Effector memory CD8-positive, alpha-beta T cell (primary cell): ENCODE data around the gene CYS1.

Experiments used
- ATAC-seq: fragments of 150-1000 bp; cut with Tn5 transposase; replicated peaks from 2 replicates; pipeline ENCODE4 v1.10.0; 2021; ENCODE audit warnings: mild to moderate bottlenecking, moderate library complexity
- DNase-seq, 3 experiments: peaks; one replicate each; pipeline ENCODE4 v3.0.0; 2021
- H3K27ac Mint-ChIP-seq, 2 donors: one replicate each; pipeline ENCODE4 v1.8.0; 2022; ENCODE audit warnings: mild to moderate bottlenecking in 2 of 2, mixed read lengths in 2 of 2, moderate library complexity in 2 of 2
- H3K27me3 Mint-ChIP-seq, 2 donors: one replicate each; pipeline ENCODE4 v1.8.0; 2022; ENCODE audit warnings: mixed read lengths in 2 of 2
- H3K36me3 Mint-ChIP-seq: one replicate; pipeline ENCODE4 v1.8.0; 2022; ENCODE audit warnings: mild to moderate bottlenecking, moderate library complexity, mixed read lengths; ENCODE audit not compliant: insufficient read depth
- H3K4me1 Mint-ChIP-seq, 2 donors: one replicate each; pipeline ENCODE4 v1.8.0; 2022; ENCODE audit warnings: low read depth in 2 of 2, mixed read lengths in 2 of 2
- H3K4me3 Mint-ChIP-seq, 2 donors: one replicate each; pipeline ENCODE4 v1.8.0; 2022; ENCODE audit warnings: mild to moderate bottlenecking in 2 of 2, mixed read lengths in 2 of 2, moderate library complexity in 2 of 2
- H3K9me3 Mint-ChIP-seq, 2 donors: one replicate each; pipeline ENCODE4 v1.8.0; 2022; ENCODE audit warnings: mixed read lengths in 2 of 2

Gene CYS1

DNA sequence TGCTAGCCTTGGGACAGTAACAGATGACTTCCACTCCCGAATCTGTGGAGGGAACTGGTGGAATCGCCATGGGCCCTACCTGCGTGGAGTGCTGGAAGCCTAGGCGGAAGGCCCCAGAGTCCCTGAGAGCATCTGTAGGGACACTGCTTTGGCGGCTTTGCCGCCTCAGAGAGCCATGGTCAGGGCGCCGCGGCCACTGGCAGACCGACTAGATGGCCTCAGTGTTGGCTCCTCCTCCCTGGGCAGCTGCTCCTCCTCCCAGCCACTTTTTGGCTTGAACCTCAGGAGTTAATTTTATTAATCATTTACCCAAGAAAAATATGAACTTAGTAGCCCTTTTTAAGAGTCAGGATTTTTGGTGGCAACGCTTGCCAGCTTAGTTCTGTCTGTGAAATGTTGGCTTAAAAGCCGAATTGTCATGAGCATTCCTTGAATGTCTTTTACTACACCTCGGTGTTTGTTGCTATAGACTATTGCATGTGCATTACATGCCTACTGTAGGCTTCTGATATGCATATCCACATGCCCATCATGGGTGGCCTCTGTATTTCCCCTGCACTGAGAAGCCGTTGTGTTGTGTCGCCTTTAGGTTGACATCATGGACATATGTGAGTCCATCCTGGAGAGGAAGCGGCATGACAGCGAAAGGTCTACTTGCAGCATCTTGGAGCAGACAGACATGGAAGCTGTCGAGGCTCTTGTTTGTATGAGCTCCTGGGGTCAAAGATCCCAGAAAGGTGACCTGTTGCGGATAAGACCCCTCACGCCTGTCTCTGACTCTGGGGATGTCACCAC, 34.5 kb downstream of the CYS1 start:
- Mint-ChIP-seq H3K27ac (peak overlapping the region; percentile 81 to 93), H3K27me3 (no peaks in the 10 kb centered on the region), H3K36me3 (peaks cover 53% of the 10 kb centered on the region), H3K9me3 (no peaks in the 10 kb centered on the region), H3K4me1 (peaks cover 17 to 20% of the 10 kb centered on the region in 2 donors), H3K4me3 (peak overlapping the region; percentile 86 to 94)
- ATAC-seq (no peak), DNase-seq (no peak)

DNA sequence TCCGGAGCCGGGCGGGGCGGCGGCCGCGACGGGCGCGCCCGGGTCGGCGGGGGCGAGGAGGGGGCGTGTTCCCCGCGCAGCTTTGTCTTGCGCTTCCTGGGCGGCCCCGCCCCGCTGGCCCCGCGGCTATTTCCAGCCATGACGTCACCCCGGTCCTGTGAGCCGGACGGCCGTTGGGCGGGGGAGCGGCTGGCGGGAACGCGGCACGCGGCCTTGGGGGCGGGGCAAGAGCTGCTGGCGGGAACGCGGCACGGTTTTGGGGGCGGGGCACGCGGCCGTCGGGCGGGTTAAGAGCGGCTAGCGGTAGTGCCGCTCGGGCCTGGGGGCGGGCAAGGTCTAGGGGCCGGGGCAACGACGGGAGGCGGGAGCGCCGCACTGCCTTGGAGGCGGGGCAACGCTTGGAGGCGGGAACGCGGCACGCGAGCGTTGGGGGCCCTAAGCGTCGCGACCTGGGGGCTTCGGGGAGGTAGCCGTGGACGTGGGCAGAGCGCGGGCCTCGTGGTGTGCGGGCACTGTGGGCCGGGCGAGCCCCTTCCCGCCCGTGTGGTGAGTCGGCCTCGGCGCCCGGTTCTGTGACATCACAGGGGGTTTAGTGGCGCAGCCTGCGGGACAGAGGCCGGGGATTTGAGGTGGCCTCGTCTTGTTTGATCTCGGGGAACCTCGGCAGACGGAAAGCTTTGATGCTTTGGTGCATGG, 36.2 kb downstream of the CYS1 start:
- Mint-ChIP-seq H3K27me3 (no peaks in the 10 kb centered on the region), H3K4me1 (peaks cover 12 to 18% of the 10 kb centered on the region in 2 donors), H3K27ac (peak overlapping the region; percentile 92 to 93), H3K36me3 (peaks cover 40% of the 10 kb centered on the region), H3K9me3 (no peaks in the 10 kb centered on the region), H3K4me3 (peak overlapping the region; percentile 86 to 94)
- ATAC-seq (peak; percentile 69), DNase-seq (peak; percentile 90 to 92 (median 91))

DNA sequence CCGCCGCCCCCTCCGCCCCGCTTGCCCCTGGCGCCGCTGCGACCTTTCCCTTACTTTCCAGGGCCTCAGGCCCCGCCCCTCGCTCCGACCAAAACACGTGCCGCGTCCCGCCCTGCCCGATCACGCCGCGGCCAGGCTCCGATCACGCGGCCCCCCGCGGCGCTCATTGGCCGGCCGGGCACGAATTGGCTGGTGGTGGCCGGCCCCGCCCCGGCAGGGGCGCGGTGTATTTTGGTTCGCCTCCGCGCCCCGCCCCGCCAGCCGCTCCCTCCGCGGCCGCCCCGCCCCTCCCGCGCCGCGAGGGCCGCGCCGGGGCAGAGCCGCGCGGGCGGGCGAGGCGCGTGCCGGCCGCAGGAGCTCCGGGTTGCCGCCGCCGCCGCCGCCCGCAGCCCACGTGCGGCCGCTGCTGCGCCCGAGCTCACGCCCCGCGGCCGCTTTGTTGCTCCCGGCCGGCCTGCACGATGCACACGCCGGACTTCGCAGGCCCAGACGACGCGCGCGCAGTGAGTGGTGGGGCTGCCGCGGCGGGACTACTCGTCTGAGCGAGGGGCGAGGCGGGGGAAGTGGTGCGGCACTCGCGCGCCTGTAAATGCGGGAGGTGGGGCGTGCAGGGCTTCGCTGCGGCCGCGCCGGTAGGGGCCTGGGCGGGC, 36.8 kb downstream of the CYS1 start, which contains the start of gene KLF11:
TSS of gene KLF11 (plus strand) at position 295 of the 650 bp plus-strand sequence. CDS start at position 462, 167 bp downstream.
- H3K27me3 Mint-ChIP-seq = no peaks in the 10 kb centered on the region
- DNase-seq (peak; percentile 68 to 81 (median 80)), ATAC-seq (peak; percentile 63)
- H3K4me1 Mint-ChIP-seq = peaks cover 12 to 18% of the 10 kb centered on the region in 2 donors
- H3K27ac Mint-ChIP-seq = peak within 1 kb of the TSS; percentile 93 to 94
- peaks cover 36% of the 10 kb centered on the region for H3K36me3 Mint-ChIP-seq
- peak within 1 kb of the TSS; percentile 86 to 94 for H3K4me3 Mint-ChIP-seq
- no peaks in the 10 kb centered on the region for H3K9me3 Mint-ChIP-seq

DNA sequence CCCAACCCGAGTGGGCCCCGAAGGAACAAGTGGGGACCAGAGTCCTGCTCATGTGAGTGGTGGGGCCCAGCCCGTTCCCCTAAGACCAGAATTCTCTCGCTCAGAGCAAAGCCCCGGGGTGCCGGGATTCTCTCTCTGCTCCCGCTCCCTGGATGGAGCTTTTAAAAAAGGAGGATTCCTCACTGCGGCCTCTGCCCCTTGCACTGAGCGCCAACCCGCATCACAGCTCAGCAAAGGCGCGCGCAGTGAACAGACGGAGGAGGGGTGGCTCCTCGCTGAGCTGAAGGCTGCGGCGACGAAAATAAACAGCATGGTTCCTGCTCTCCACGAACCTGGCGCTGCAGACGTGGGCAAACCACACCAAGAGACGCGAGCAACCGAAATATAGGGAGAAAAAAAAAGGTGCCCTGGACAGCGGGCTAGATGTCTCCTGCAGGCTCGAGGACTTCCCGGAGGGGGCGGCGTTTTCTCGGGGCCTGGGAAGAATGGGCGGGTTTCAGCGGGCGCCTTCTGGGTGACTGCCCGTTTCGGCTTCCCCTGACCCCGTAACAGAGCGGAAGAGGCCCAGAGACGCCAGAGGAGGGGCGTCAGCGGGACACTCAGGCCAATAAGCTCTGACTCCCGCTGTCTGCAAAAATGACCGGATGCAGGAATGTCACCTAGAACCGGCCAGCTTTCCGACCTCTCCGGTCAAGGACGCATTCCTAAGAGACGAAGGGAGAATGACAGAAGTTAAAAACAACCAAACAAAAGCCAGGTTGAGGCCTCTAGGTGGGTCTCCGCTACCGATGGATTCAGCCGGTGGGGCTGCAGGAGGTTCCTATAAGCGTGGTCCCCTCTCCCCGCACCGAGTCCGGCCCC, 37.7 kb downstream of the CYS1 start:
- peaks cover 12 to 20% of the 10 kb centered on the region in 2 donors for H3K4me1 Mint-ChIP-seq
- ATAC-seq (peak; percentile 1), DNase-seq (peak in 2 of 3 experiments; percentile 21 to 26)
- H3K27ac Mint-ChIP-seq = peak overlapping the region; percentile 93 to 94
- H3K27me3 Mint-ChIP-seq = no peaks in the 10 kb centered on the region
- H3K9me3 Mint-ChIP-seq = no peaks in the 10 kb centered on the region
- peaks cover 28% of the 10 kb centered on the region for H3K36me3 Mint-ChIP-seq
- peak overlapping the region; percentile 86 to 94 for H3K4me3 Mint-ChIP-seq

DNA sequence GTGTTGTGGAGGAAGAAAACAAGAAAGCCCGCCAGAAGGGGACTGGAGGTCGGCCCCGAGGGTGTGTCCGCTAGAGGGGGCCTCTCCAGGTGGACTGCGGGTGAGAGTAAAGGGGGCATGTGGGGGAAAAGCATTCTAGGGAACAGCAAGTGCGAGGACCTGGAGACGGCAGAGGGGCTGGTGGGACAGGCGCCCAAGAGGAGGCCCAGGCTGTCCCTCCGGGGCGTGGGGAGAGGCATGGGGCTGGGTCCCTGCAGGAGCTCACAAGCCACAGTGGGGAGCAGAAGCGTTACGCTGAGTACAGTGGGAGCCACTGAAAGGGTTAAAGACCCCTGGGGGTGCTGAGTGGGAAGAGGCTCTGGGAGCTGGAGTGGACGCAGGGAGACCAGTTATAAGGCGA, 38.5 kb downstream of the CYS1 start:
- DNase-seq (no peak), ATAC-seq (no peak)
- Mint-ChIP-seq H3K27ac (peak overlapping the region in 1 of 2 donors; percentile 41), H3K4me1 (peaks cover 12 to 17% of the 10 kb centered on the region in 2 donors), H3K4me3 (peak overlapping the region; percentile 86 to 94), H3K36me3 (peaks cover 26% of the 10 kb centered on the region), H3K9me3 (no peaks in the 10 kb centered on the region), H3K27me3 (no peaks in the 10 kb centered on the region)

DNA sequence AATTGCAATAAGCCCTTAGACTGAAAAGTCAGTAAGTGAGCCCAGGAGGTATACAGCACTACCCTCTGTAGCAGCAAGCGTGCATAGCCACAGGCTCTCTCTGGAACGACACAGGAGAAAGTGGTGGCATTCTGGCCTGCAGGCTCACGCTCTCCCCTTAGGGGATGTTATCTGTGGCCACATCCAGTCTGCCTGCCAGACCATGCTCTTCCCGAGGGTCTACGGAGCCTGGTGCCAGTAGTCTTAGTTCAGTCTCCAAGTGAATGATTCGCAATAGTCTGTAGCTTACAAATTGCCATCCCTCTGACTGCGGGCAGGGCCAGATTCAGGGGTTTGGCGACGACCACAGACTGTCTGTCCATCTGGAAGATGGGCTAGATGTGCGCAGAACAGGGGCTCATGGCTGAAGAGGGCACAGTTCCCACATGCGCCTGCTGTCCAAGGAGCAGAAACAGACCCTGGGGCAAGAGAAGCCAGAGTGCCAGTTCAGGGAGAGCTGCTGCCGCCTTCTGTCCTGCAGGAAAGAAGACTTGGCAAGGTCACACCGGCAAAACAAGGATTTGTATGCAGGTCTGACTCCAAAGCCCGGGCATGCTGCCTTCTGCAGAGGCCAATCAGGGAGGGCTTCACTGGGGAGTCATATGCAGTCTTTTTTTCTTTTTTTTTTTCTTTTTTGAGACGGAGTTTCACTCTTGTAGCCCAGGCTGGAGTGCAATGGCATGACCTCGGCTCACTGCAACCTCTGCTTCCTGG, 40.4 kb downstream of the CYS1 start:
- Mint-ChIP-seq H3K36me3 (peaks cover 26% of the 10 kb centered on the region), H3K9me3 (no peaks in the 10 kb centered on the region), H3K4me3 (no peak overlapping the region), H3K27ac (peak overlapping the region in 1 of 2 donors; percentile 34), H3K4me1 (peaks cover 24 to 28% of the 10 kb centered on the region in 2 donors), H3K27me3 (no peaks in the 10 kb centered on the region)
- ATAC-seq (no peak), DNase-seq (no peak)

DNA sequence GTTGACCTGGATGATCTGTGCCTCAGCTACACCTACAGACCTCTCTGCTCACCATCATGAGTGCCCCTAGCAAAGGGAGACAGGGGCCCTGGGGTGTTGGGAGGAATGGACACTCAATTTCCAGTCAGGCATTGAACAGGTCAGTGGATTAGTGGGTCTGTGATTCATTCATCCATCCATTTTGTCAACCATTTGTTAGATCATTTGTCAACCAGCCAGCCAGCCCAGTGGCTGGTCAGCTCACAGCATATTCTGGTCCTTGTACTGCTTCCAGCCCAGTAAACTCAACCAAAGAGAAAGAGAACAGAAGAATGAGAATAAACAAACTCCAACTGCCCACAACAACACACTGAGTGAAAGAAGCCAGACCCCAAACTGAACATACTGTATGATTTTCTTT, 41.5 kb downstream of the CYS1 start:
- peaks cover 26 to 27% of the 10 kb centered on the region in 2 donors for H3K4me1 Mint-ChIP-seq
- no peak overlapping the region for H3K4me3 Mint-ChIP-seq
- H3K27me3 Mint-ChIP-seq = no peaks in the 10 kb centered on the region
- H3K36me3 Mint-ChIP-seq = peaks cover 20% of the 10 kb centered on the region
- ATAC-seq (no peak), DNase-seq (no peak)
- H3K9me3 Mint-ChIP-seq = no peaks in the 10 kb centered on the region
- H3K27ac Mint-ChIP-seq = peak overlapping the region in 1 of 2 donors; percentile 39

DNA sequence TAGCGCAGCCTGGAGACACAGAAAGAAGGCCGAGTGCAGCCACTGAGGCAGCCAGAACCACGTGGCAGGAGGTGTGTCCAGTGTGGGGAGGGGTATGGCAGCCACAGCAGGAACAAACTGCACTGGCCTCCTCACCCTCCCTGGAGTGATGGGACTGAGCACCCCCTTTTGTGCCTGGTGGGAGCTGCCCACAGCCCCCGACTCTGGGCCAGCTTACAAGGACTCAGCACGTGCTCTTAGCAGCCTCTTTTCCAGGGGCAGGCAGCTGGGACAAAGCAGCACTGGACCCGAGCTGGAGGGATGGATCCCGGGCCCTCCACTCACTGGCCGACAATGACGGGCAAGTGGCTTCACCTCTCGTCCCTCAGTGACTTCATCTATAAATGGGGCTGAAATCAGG, 42.1 kb downstream of the CYS1 start:
- Mint-ChIP-seq H3K36me3 (peaks cover 20% of the 10 kb centered on the region), H3K4me1 (peaks cover 26 to 27% of the 10 kb centered on the region in 2 donors), H3K27ac (no peak overlapping the region), H3K4me3 (no peak overlapping the region), H3K9me3 (no peaks in the 10 kb centered on the region), H3K27me3 (no peaks in the 10 kb centered on the region)
- ATAC-seq = no peak
- DNase-seq = no peak

DNA sequence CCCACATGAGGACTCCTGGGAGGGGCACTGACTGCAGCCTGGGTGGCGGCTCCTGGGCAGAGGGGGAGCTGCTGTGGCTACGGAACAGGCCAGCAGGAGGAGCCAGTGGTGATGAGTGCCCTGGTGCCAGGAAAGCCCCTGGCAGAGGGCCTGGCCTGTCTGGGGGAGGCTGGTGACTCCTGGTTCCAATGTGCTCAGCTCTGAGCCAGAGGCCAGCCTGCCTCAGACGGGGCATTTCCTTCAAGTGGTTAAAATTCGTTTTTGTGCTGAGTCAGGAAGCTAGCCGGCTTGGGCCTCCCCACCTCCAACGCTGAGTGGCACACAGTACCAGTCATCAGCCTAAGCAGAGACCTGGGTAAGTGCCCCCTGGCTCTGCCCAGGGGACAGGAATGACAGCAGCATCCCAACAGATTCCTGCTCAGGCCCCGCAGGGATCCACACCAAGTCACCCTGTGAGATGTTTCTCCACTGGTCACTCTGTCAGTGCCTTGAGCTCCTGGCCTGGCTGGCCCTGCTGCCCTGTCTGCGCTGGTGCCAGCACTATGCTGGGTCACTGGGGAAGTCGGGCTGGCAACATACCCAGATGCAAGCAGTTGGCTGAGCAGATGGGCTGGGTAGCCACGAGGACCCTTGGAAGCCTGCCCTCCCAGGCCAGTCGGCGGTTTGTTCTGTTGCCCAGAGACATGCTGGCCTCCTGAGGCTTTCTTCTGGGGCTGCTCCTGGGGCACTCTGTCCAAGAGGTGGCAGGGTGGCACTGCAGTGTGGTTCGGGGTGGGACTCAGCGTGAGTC, 43.9 kb downstream of the CYS1 start:
- Mint-ChIP-seq H3K27ac (peak overlapping the region; percentile 87 to 91), H3K27me3 (no peaks in the 10 kb centered on the region), H3K4me1 (peaks cover 20 to 21% of the 10 kb centered on the region in 2 donors), H3K4me3 (peak overlapping the region; percentile 59 to 65), H3K9me3 (no peaks in the 10 kb centered on the region), H3K36me3 (peaks cover 10% of the 10 kb centered on the region)
- DNase-seq (peak; percentile 43 to 47 (median 43)), ATAC-seq (peak; percentile 95)

DNA sequence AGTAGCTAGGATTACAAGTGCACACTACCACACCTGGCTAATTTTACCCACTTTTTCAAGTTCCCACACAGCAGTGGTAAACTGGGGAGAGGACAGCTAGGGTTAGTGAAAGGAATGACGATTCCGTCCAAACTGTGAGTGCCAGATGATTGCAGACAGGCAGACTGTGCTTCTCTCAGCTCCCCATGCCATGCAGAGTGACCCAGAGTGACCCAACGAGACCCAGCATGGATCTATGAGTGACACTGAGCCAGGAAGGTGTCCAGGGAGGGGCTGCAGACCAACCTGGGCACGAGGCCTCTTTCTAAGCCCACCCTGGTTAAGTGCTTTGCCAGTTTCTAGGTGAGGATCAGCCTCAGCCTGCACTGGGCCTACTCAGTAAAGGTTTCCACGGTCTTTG, 44.6 kb downstream of the CYS1 start:
- H3K9me3 Mint-ChIP-seq = no peaks in the 10 kb centered on the region
- no peak for ATAC-seq
- no peak for DNase-seq
- H3K27me3 Mint-ChIP-seq = no peaks in the 10 kb centered on the region
- peaks cover 21 to 23% of the 10 kb centered on the region in 2 donors for H3K4me1 Mint-ChIP-seq
- peak overlapping the region; percentile 59 to 65 for H3K4me3 Mint-ChIP-seq
- peak overlapping the region; percentile 87 to 91 for H3K27ac Mint-ChIP-seq
- peaks cover 10% of the 10 kb centered on the region for H3K36me3 Mint-ChIP-seq

DNA sequence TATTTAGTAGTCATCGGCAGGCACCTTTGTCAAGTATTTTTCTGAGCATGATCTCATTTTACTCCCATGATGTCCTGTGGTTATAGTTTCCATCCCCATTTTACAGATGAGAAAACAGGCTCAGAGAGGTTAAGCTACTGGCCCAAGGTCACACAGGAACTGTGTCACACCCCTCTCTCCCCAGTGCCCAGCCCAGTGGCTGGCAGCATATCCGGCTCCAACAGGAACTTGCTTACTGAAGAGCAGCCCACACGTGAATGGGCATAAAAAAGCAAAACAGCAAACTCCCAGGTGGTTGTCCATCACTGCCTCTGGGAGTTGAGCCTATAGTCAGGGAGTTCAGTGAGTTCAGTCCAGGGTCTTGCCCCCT, 45.2 kb downstream of the CYS1 start:
- H3K27ac Mint-ChIP-seq = peak overlapping the region; percentile 87 to 91
- H3K4me3 Mint-ChIP-seq = peak overlapping the region; percentile 59 to 65
- H3K4me1 Mint-ChIP-seq = peaks cover 25 to 29% of the 10 kb centered on the region in 2 donors

More for the DNA sequence above, 45.2 kb downstream of the CYS1 start:
- no peak for DNase-seq
- peak; percentile 20 for ATAC-seq
- H3K9me3 Mint-ChIP-seq = no peaks in the 10 kb centered on the region
- peaks cover 10% of the 10 kb centered on the region for H3K36me3 Mint-ChIP-seq
- no peaks in the 10 kb centered on the region for H3K27me3 Mint-ChIP-seq
